Mesenchymal stem cell (in vitro differentiated cells and primary cell): ENCODE measurements around the gene ATP8B3.

Experiments
- DNase-seq: peaks from one replicate; pipeline ENCODE4 v3.0.0-alpha.2; 2013
- H2AFZ ChIP-seq: one replicate; pipeline ENCODE4 v1.6.1; 2013; ENCODE audit warnings: low read depth, mild to moderate bottlenecking, control low read depth, inconsistent platforms, low read length, moderate library complexity
- H2AK5ac ChIP-seq: 2 replicates; pipeline ENCODE4 v1.6.1; 2013; ENCODE audit warnings: low read length, moderate library complexity, mild to moderate bottlenecking, inconsistent platforms; ENCODE audit not compliant: severe bottlenecking
- H2BK120ac ChIP-seq: one replicate; pipeline ENCODE4 v1.6.1; 2013; ENCODE audit warnings: low read depth, mild to moderate bottlenecking, inconsistent platforms, low read length, moderate library complexity
- H2BK12ac ChIP-seq, 2 experiments: one replicate each; pipeline ENCODE4 v1.6.1; 2013; ENCODE audit warnings: inconsistent platforms in 2 of 2, low read length in 2 of 2, mild to moderate bottlenecking in 2 of 2, moderate library complexity in 2 of 2, control low read depth in 1 of 2
- H2BK15ac ChIP-seq: one replicate; pipeline ENCODE4 v1.6.1; 2013; ENCODE audit warnings: mild to moderate bottlenecking, low read depth, inconsistent platforms; ENCODE audit not compliant: poor library complexity, severe bottlenecking
- H2BK5ac ChIP-seq: 2 replicates; pipeline ENCODE4 v1.6.1; 2013; ENCODE audit warnings: low read depth, mild to moderate bottlenecking, low read length, control low read depth, inconsistent platforms; ENCODE audit not compliant: poor library complexity, severe bottlenecking
- H3K14ac ChIP-seq, 2 experiments: one replicate each; pipeline ENCODE4 v1.6.1; 2013; ENCODE audit warnings: inconsistent platforms in 2 of 2, low read length in 2 of 2, control low read depth in 1 of 2, mild to moderate bottlenecking in 1 of 2, moderate library complexity in 1 of 2
- H3K18ac ChIP-seq, 2 experiments: one replicate each; pipeline ENCODE4 v1.6.1; 2013; ENCODE audit warnings: inconsistent platforms in 2 of 2, low read length in 2 of 2, control low read depth in 1 of 2, low read depth in 1 of 2, mild to moderate bottlenecking in 1 of 2
- H3K23ac ChIP-seq, 2 experiments: one replicate each; pipeline ENCODE4 v1.6.1; 2013; ENCODE audit warnings: inconsistent platforms in 2 of 2, low read length in 2 of 2, mild to moderate bottlenecking in 2 of 2, moderate library complexity in 2 of 2, control low read depth in 1 of 2
- H3K27ac ChIP-seq: 2 replicates; pipeline ENCODE4 v1.5.1; 2013; ENCODE audit warnings: mild to moderate bottlenecking, moderate library complexity, low read length, control low read depth, inconsistent platforms; ENCODE audit not compliant: poor library complexity, severe bottlenecking
- H3K27me3 ChIP-seq, 2 experiments: 2 replicates each; pipeline versions ENCODE4 v1.6.1 to v1.7.0; 2013; ENCODE audit warnings: low read length in 2 of 2, mild to moderate bottlenecking in 2 of 2, moderate library complexity in 2 of 2, control low read depth in 1 of 2, inconsistent platforms in 1 of 2; ENCODE audit not compliant: control insufficient read depth in 1 of 2, insufficient read depth in 1 of 2
- H3K36me3 ChIP-seq, 2 experiments: 2 replicates each; pipeline versions ENCODE4 v1.6.1 to v1.7.0; 2013; ENCODE audit warnings: low read length in 2 of 2, control low read depth in 1 of 2, inconsistent platforms in 1 of 2, low read depth in 1 of 2, mild to moderate bottlenecking in 1 of 2; ENCODE audit not compliant: insufficient read depth in 2 of 2, control insufficient read depth in 1 of 2
- H3K4ac ChIP-seq, 2 experiments: one replicate each; pipeline ENCODE4 v1.6.1; 2013; ENCODE audit warnings: inconsistent platforms in 2 of 2, low read length in 2 of 2, mild to moderate bottlenecking in 2 of 2, moderate library complexity in 2 of 2, control low read depth in 1 of 2, low read depth in 1 of 2
- H3K4me1 ChIP-seq: 2 replicates; pipeline ENCODE4 v1.6.1; 2013; ENCODE audit warnings: low read depth, low read length, control low read depth; ENCODE audit not compliant: control insufficient read depth, insufficient read depth
- H3K4me2 ChIP-seq: 2 replicates; pipeline ENCODE4 v1.6.1; 2013; ENCODE audit warnings: low read length, mild to moderate bottlenecking, inconsistent platforms; ENCODE audit not compliant: poor library complexity, severe bottlenecking
- H3K4me3 ChIP-seq, 2 experiments: 2 replicates each; pipeline versions ENCODE4 v1.5.1 to v1.7.0; 2013; ENCODE audit warnings: low read length in 2 of 2, mild to moderate bottlenecking in 2 of 2, control low read depth in 1 of 2, low read depth in 1 of 2; ENCODE audit not compliant: insufficient read depth in 1 of 2
- H3K79me1 ChIP-seq: replicated peaks from 2 replicates; pipeline ENCODE4 v1.6.1; 2013; ENCODE audit warnings: mild to moderate bottlenecking, control low read depth, low read length, inconsistent platforms; ENCODE audit not compliant: poor library complexity, severe bottlenecking
- H3K9ac ChIP-seq: 2 replicates; pipeline ENCODE4 v1.7.0; 2013; ENCODE audit warnings: mild to moderate bottlenecking, low read length, moderate library complexity
- H3K9me3 ChIP-seq: 2 replicates; pipeline ENCODE4 v1.7.0; 2013; ENCODE audit warnings: mild to moderate bottlenecking, low read length; ENCODE audit not compliant: control insufficient read depth
- H4K8ac ChIP-seq: one replicate; pipeline ENCODE4 v1.6.1; 2013; ENCODE audit warnings: inconsistent platforms, mild to moderate bottlenecking, low read length, moderate library complexity
- H4K91ac ChIP-seq: one replicate; pipeline ENCODE4 v1.6.1; 2013; ENCODE audit warnings: mild to moderate bottlenecking, low read length, inconsistent platforms
- WGBS: methylation state at CpG from one replicate; pipeline ENCODE4 v1.1.7; 2013; ENCODE audit warnings: mixed read lengths; 5-methylcytosine and 5-hydroxymethylcytosine counted together

ATP8B3 gene

DNA sequence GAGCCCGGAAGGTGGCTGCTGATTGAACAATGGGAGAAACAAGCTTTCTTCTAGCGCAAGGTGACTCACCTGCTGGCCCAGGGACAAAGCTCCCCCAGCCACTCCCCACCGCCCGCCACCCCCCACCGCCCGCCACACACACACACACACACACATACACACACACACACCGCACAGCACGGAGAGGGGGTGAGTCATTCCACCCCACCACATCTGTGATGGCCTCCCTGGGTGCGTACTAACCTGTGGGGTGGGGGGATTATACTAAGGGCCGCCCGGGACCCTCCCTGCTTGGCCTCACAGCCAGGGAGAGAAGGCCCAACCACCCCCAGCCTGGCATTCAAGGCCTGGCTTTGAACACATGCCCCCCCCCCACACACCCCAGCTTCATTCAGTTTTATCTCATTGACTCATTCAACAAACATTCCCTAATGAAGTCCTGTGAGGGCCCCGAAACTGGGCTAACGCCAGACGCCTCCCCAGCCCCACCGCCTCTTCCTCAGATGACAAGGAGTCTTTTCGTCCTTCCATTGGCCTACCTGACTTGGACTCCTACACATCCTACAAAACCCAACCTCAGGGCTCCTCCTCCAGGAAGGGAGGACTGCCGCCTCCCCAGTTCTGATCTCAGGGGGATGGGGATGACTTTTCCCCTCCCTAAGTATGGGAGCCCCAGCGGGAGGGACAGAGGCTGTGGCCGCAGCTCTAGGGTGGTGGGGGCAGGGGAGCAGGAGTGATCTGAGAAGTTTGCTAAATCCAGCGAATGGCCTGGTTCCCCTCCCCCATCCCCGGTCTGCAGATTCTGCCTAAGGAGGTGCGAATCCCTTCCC is 64.6 kb downstream of the ATP8B3 start:
- no peak overlapping the region for H3K14ac ChIP-seq
- H3K27me3 ChIP-seq = peaks cover 76 to 85% of the 10 kb centered on the region in 2 experiments
- no peak overlapping the region for H4K91ac ChIP-seq
- peak overlapping the region; percentile 5 for H3K4me2 ChIP-seq
- no peaks in the 10 kb centered on the region for H3K36me3 ChIP-seq
- peaks cover 45% of the 10 kb centered on the region for H3K4me1 ChIP-seq
- no peak overlapping the region for H3K18ac ChIP-seq
- no peak overlapping the region for H2AFZ ChIP-seq
- no peak overlapping the region for H3K4ac ChIP-seq
- H2BK12ac ChIP-seq = no peak overlapping the region
- no peak overlapping the region for H3K27ac ChIP-seq
- no peaks in the 10 kb centered on the region for H3K9me3 ChIP-seq
- no peak overlapping the region for H2BK15ac ChIP-seq
- DNase-seq = peak; percentile 72
- no peak overlapping the region for H4K8ac ChIP-seq
- H3K79me1 ChIP-seq = no peaks in the 10 kb centered on the region
- H3K9ac ChIP-seq = no peak overlapping the region
- no peak overlapping the region for H3K23ac ChIP-seq
- H2BK120ac ChIP-seq = no peak overlapping the region
- H2BK5ac ChIP-seq = no peak overlapping the region
- H2AK5ac ChIP-seq = no peak overlapping the region
- no peak overlapping the region for H3K4me3 ChIP-seq
- 1% methylated on average over 11 of the region's 22 CpGs for WGBS

DNA sequence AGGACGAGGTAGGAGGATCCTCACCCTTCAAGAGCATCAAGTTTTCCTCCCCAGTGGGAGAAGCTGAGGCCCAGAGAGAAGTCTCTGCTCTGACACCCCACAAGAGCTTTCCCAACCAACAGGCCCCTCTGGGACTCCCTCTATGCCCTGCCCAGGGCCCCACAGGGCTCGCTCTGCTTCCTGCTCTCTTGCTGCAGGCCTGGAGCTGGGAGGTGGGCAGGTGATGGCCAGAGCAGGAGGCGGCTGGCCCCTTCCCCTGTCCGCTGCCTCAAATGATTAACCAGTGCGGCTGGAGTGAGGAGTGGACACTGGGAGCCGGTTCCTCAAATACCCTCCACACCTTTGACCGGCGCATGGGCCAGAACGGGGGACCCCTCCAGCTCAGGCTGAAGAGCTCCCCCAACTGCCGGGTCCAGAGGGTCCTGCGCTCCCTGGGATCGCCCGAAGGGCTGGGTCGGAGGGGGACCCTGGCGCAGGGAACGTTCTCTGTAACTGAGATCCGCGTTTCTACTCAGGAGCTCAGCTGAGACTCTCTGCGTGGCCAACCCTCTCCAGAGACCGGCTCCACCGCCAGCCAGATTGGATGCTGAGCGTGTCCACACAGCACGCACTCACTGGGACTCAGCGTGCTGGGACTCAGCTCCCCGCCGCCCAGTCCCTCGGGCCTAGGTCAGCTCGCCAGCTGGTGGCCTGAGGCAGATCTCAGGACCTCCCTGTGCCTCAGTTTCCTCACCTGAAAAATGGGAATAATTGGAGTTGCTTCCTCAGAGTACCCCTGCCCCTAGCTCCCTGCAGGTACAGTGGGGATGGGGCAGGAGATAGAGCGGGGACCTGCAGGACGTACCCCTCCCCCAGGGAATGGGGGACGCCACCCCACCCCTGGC is 65.4 kb downstream of the ATP8B3 start:
- H3K36me3 ChIP-seq = no peaks in the 10 kb centered on the region
- 12% methylated on average over 26 of the region's 31 CpGs for WGBS
- peak overlapping the region in 1 of 2 experiments; percentile 47 for H3K18ac ChIP-seq
- H3K79me1 ChIP-seq = no peaks in the 10 kb centered on the region
- H2BK120ac ChIP-seq = no peak overlapping the region
- H3K14ac ChIP-seq = peak overlapping the region in 1 of 2 experiments; percentile 30
- no peak overlapping the region for H4K8ac ChIP-seq
- H2BK12ac ChIP-seq = no peak overlapping the region
- H2BK15ac ChIP-seq = no peak overlapping the region
- peak; percentile 30 for DNase-seq
- no peak overlapping the region for H2BK5ac ChIP-seq
- no peaks in the 10 kb centered on the region for H3K9me3 ChIP-seq
- H3K27me3 ChIP-seq = peaks cover 67 to 81% of the 10 kb centered on the region in 2 experiments
- H4K91ac ChIP-seq = no peak overlapping the region
- no peak overlapping the region for H3K4me3 ChIP-seq
- H3K4me2 ChIP-seq = peak overlapping the region; percentile 24
- H3K27ac ChIP-seq = no peak overlapping the region
- no peak overlapping the region for H3K23ac ChIP-seq
- H2AK5ac ChIP-seq = no peak overlapping the region
- peaks cover 45% of the 10 kb centered on the region for H3K4me1 ChIP-seq
- H3K4ac ChIP-seq = no peak overlapping the region
- H2AFZ ChIP-seq = no peak overlapping the region
- no peak overlapping the region for H3K9ac ChIP-seq

DNA sequence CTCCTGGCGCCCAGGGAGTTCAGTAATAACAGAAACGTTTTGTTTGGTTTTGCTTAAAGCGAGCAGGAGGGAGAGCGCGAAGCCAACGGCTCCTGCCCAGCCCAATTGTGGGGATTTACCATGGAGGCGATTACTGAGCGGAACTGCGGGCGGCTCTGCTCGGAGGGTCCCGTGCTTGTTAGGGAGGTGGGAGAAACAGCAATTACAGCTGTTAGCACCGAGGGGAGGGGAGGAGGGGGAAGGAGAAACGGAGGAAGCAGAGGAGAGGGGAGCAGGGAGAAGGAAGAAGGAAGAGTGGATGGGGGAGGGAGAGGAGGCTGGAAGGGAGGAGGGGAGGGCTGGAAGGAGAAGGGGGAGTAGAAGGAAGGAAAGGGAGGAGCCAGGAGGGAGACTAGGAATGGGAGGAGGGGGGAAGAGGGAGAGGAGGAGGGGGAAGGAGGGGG is 66.5 kb downstream of the ATP8B3 start:
- no peak overlapping the region for H2BK120ac ChIP-seq
- H3K27ac ChIP-seq = no peak overlapping the region
- no peaks in the 10 kb centered on the region for H3K79me1 ChIP-seq
- peaks cover 45% of the 10 kb centered on the region for H3K4me1 ChIP-seq
- H3K4me3 ChIP-seq = no peak overlapping the region
- H3K36me3 ChIP-seq = no peaks in the 10 kb centered on the region
- WGBS = 2% methylated on average over 14 of the region's 14 CpGs
- no peak overlapping the region for H3K18ac ChIP-seq
- no peak overlapping the region for H3K14ac ChIP-seq
- no peak overlapping the region for H3K9ac ChIP-seq
- H3K27me3 ChIP-seq = peaks cover 57 to 73% of the 10 kb centered on the region in 2 experiments
- H2BK15ac ChIP-seq = no peak overlapping the region
- H3K4ac ChIP-seq = peak overlapping the region in 1 of 2 experiments; percentile 35
- no peak overlapping the region for H3K23ac ChIP-seq
- H2BK5ac ChIP-seq = no peak overlapping the region
- H4K8ac ChIP-seq = no peak overlapping the region
- H4K91ac ChIP-seq = no peak overlapping the region
- no peak for DNase-seq
- peaks cover under 1% of the 10 kb centered on the region for H3K9me3 ChIP-seq
- H3K4me2 ChIP-seq = no peak overlapping the region
- H2AK5ac ChIP-seq = no peak overlapping the region
- H2AFZ ChIP-seq = no peak overlapping the region
- H2BK12ac ChIP-seq = no peak overlapping the region
